Measurements from ENCODE around the gene RASL10A.

Gene RASL10A

DNA sequence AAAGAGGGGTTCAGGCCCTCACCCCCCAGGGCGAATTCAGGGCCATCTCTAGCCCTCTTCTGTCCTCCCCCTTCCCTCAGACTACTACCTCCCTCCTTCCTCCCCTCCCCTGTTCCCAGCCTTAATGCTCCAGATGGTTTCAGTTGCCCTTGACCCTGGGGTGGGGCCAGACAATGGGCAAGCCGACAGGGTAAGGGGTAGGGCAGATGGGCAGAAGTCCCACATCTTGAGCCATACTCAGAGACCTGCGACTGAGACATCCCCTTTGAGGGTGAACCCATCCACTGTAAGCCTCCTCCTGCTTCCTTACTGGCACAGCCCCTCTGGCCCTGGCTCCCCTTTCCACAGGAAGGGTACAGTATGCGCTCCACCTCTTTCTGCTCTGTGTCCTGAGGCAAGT, 49.6 kb downstream of the RASL10A start:
- DNase-seq (ENCODE audit: low read depth), result no peak
- no peak overlapping the region for H3K4me3 ChIP-seq (ENCODE audit: low read length)
- TF ChIP-seq, protein P1, sequence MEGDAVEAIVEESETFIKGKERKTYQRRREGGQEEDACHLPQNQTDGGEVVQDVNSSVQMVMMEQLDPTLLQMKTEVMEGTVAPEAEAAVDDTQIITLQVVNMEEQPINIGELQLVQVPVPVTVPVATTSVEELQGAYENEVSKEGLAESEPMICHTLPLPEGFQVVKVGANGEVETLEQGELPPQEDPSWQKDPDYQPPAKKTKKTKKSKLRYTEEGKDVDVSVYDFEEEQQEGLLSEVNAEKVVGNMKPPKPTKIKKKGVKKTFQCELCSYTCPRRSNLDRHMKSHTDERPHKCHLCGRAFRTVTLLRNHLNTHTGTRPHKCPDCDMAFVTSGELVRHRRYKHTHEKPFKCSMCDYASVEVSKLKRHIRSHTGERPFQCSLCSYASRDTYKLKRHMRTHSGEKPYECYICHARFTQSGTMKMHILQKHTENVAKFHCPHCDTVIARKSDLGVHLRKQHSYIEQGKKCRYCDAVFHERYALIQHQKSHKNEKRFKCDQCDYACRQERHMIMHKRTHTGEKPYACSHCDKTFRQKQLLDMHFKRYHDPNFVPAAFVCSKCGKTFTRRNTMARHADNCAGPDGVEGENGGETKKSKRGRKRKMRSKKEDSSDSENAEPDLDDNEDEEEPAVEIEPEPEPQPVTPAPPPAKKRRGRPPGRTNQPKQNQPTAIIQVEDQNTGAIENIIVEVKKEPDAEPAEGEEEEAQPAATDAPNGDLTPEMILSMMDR (conservative IDR thresholded peaks at IDR 0.05; ENCODE audit: low read length), result no peak

DNA sequence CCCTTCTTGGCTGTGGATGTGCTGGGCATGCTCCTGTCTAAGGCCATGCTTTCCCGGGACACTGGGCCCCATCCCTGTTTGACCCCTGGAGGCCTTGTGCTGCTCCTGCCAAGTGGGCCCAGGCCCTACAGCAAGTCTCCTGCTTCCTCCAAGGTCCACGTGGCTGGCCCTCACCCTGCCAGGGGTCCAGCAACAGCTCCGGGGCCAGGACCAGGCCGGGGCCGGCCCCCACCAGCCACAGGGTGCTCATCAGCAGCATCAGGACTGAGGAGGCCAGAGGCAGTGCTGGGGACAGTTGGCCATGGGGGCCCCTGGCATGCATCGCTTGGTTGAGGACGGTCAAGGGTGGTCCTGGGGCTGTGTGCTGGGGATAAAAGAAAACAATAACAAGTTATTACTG, 50.2 kb downstream of the RASL10A start:
- DNase-seq (ENCODE audit: low read depth), result no peak
- H3K4me3 ChIP-seq (ENCODE audit: low read length), result no peak overlapping the region
- TF ChIP-seq, protein P1 (conservative IDR thresholded peaks at IDR 0.05; ENCODE audit: low read length), result no peak

DNA sequence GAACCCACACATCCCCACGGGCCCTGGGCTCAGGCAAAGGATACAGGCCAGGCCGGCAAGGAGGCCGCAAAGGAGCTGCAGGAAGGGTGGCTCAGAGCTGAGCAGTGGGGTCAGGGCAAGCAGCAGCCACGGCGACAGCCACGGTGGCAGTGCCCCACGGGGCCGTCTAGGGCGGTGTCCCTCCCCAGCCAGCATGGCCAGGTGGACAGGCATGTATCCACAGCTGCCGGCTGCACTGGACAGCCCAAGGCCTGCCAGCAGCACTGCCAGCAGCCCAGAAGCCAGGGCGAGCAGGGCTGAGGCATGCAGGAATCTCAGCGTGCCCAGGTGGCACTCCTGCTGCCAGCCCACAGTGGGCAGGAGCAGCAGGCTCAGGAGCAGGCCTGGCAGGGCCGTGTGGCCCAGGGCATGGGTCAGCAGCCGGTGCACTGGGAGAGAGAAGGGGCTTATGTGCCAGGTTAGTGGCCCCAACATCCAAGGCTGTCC, 51.7 kb downstream of the RASL10A start:
- TF ChIP-seq, protein P1 (conservative IDR thresholded peaks at IDR 0.05; ENCODE audit: low read length), result no peak
- H3K4me3 ChIP-seq (ENCODE audit: low read length), result no peak overlapping the region
- DNase-seq (ENCODE audit: low read depth), result no peak

All from AG10803 (cell line).